GM12874 (cell line): ENCODE measurements around the gene CCR5.

Experiments
- CTCF ChIP-seq: IDR thresholded peaks from 2 replicates; pipeline ENCODE4 v1.5.1; 2011; ENCODE audit warnings: low read depth, mild to moderate bottlenecking, control low read depth, low read length, moderate library complexity; ENCODE audit not compliant: insufficient read depth

The CCR5 gene

DNA sequence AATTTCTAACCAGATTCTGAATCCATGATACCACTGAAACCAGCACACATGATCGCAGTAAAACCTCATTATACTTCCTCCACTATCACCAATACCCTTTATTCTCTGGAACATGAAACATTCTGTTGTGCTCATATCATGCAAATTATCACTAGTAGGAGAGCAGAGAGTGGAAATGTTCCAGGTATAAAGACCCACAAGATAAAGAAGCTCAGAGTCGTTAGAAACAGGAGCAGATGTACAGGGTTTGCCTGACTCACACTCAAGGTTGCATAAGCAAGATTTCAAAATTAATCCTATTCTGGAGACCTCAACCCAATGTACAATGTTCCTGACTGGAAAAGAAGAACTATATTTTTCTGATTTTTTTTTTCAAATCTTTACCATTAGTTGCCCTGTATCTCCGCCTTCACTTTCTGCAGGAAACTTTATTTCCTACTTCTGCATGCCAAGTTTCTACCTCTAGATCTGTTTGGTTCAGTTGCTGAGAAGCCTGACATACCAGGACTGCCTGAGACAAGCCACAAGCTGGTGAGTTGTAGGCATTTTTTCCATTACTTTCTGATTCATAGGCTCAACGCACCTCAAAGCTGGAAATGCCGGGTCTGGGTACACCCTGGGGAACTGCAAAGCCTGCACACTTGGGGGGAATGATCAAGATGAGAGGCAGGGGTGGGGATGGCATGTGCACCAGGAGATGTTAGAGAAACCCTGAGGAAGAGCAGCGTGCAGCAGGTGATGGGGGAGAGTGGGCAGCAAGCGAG lies 16.9 kb upstream of the CCR5 start, which contains the start of gene CCR2:
TSS of gene CCR2 (plus strand) at position 465 of the 764 bp plus-strand sequence. CDS start 3,417 bp downstream, outside the sequence.
- TF ChIP-seq CTCF, result no peak

- TF ChIP-seq CTCF, result no peak
Measured at GRCh38 chr3:46354478-46354877, 16.3 kb upstream of the CCR5 start.

DNA sequence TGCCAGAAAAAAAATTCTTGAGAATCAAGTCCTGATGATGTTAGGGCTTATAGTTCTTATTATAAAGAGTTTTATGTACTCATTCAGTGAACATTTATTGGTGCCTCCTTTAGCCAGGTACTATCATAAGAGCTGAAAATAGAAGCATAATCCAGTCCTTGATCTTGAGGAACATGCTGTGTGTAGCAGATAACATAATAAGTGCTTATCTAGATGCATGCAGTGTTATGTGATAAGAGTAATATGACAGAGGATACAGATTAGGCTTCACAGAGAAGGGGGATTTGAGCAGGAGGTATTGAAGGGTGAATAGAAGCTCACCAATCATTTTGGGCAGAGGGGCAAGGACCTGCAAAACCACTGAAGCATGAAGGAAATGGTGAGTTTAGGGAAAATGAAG lies 15.8 kb upstream of the CCR5 start:
- no peak for TF ChIP-seq CTCF

- TF ChIP-seq CTCF, result no peak
Measured at GRCh38 chr3:46356276-46356675, 14.5 kb upstream of the CCR5 start.

GRCh38 chr3:46356909-46357308 lies 13.8 kb upstream of the CCR5 start:
- no peak for TF ChIP-seq CTCF

DNA sequence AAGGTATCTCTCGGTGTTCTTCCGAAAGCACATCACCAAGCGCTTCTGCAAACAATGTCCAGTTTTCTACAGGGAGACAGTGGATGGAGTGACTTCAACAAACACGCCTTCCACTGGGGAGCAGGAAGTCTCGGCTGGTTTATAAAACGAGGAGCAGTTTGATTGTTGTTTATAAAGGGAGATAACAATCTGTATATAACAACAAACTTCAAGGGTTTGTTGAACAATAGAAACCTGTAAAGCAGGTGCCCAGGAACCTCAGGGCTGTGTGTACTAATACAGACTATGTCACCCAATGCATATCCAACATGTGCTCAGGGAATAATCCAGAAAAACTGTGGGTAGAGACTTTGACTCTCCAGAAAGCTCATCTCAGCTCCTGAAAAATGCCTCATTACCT lies 12.3 kb upstream of the CCR5 start:
- no peak for TF ChIP-seq CTCF

GRCh38 chr3:46359733-46360493 lies 10.8 kb upstream of the CCR5 start:
- TF ChIP-seq CTCF, result no peak
